ENCODE data around the gene EIPR1.

DNA sequence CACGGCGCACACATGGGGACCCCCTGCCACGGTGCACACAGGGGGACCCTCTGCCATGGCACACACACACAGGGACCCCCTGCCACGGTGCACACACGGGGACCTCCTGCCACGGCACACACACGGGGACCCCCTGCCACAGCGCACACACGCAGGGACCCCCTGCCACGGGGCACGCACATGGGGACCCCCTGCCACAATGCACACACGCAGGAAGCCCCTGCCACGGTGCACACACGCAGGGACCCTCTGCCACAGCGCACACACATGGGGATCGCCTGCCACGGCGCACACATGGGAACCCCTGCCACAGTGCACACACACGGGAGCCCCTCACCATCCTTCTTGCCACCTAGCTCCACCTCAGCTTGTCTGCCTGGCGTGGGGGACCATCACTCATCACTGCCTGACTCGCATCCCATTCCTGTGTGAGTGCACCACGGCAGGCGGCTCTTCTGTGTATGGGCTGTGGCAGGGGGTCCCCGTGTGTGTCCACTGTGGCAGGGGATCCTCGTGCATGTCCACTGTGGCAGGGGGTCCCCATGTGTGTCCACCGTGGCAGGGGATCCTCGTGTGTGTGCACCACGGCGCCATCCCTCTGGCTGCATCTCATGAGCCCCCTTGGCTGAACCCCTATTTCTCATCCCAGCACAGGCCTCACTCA lies 206.7 kb downstream of the EIPR1 start:
- no peak for TF ChIP-seq POLR2AphosphoS5 (IDR thresholded peaks at IDR 0.05; ENCODE audit: low read depth, low read length)
- no peak for TF ChIP-seq POLR2A (IDR thresholded peaks at IDR 0.05; ENCODE audit: low read depth, low read length)
- no peak for TF ChIP-seq TAF1 (IDR thresholded peaks at IDR 0.05; ENCODE audit: borderline replicate concordance, low read depth, low read length)
